Measurements from ENCODE around the gene C1QL2. TPM values are rescaled to one million over a fixed set of nuclear protein-coding genes. Genes with fewer than 3 reads are reported as not detected.

C1QL2 gene
- total RNA-seq, 2 experiments from 2014 or later, result not detected

- intact Hi-C loops (cut with micrococcal nuclease), result no loop called here
- H3K4me3 Mint-ChIP-seq, result no peak overlapping the region
Measured at GRCh38 chr2:119108186-119108585, 50.4 kb downstream of the C1QL2 start.

DNA sequence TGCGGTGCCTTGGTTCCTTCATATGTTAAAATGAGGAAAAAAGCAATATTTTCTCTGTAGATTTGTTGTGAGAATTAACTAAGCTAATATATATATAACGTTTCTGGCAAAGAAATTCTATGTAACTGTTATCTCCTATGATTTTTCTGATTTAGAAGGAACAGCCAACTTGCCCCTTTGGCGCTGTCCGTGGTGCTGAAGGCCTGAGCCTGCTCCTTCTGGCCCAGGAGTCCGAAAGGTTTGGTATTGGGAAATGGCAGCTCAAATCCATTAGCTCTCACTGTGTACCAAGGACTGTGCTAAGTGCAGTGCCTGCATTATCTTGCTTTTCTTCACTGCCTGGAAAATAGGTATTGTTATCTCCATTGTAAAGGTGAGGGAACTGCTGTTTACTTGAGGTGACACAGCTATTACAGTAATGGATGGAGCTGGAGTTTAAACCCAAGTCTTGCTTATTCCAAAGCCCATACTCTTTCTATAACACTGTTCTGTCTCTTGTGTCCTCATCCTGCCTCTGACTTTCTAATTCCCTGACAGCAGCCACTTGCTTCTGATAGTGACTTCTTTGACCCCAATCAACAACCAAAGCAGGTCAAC is 52.2 kb downstream of the C1QL2 start:
- H3K27me3 Mint-ChIP-seq, result no peaks in the 10 kb centered on the region
- peak; percentile 31 for DNase-seq
- POLR2A ChIA-PET, result no interaction called here
- H3K4me3 Mint-ChIP-seq, result no peak overlapping the region
- H3K36me3 Mint-ChIP-seq, result no peaks in the 10 kb centered on the region
- intact Hi-C loops (cut with micrococcal nuclease), result no loop called here
- H3K4me1 Mint-ChIP-seq (ENCODE audit: low read depth), result no peaks in the 10 kb centered on the region
- CTCF ChIA-PET, result no interaction called here
- no peak overlapping the region for H3K27ac Mint-ChIP-seq
- H3K9me3 Mint-ChIP-seq, result peaks cover 21% of the 10 kb centered on the region

More at GRCh38 chr2:119108186-119108585, 50.4 kb downstream of the C1QL2 start:
- no peak overlapping the region for H3K27ac Mint-ChIP-seq
- no peaks in the 10 kb centered on the region for H3K36me3 Mint-ChIP-seq
- ChIA-PET POLR2A (no interaction called here), CTCF (no interaction called here)
- H3K4me1 Mint-ChIP-seq (ENCODE audit: low read depth), result no peaks in the 10 kb centered on the region
- H3K9me3 Mint-ChIP-seq, result peaks cover 21% of the 10 kb centered on the region
- H3K27me3 Mint-ChIP-seq, result peaks cover 1% of the 10 kb centered on the region
- no peak for DNase-seq

Other genes with a start within 250 kb of the C1QL2 start
- gene MARCO, start 216.6 kb downstream of the C1QL2 start, total RNA-seq, result not detected
- under 1 TPM; 0.12 to 0.17 TPM for gene STEAP3, start 65.1 kb upstream of the C1QL2 start, total RNA-seq
- gene C2orf76, start 208.1 kb upstream of the C1QL2 start, total RNA-seq, result 10 to 100 TPM; 10.5 to 11.5 TPM
- gene DBI, start 208.2 kb upstream of the C1QL2 start, total RNA-seq, result 100 to 1,000 TPM; 149 to 150 TPM

All from activated CD4-positive, alpha-beta memory T cell treated with anti-CD3 and anti-CD28 coated beads for 36 hours (primary cell).